ENCODE results near the gene ZBTB37. TPM values are rescaled to one million over a fixed set of nuclear protein-coding genes. Genes with fewer than 3 reads are reported as not detected.

The ZBTB37 gene
- total RNA-seq, 2 experiments from 2014 or later = 15.1 to 16.0 TPM

- Histone ChIP-seq H3K4me3 (ENCODE audit: low read length) (no peak overlapping the region), H3K27me3 (ENCODE audit: control insufficient read depth in 1 of 2, insufficient read depth in 2 of 2, low read length in 2 of 2) (no peaks in the 10 kb centered on the region), H3K27ac (ENCODE audit: low read depth in 1 of 2, low read length in 2 of 2) (no peak overlapping the region), H3K9me3 (ENCODE audit: control insufficient read depth in 1 of 2, insufficient read depth in 1 of 2, low read length in 2 of 2) (no peaks in the 10 kb centered on the region), H3K36me3 (ENCODE audit: insufficient read depth, low read length) (peaks cover 71% of the 10 kb centered on the region), H3K4me1 (ENCODE audit: insufficient read depth, low read length) (peaks cover 31% of the 10 kb centered on the region)
- Mint-ChIP-seq H3K27ac (no peak overlapping the region), H3K27me3 (no peaks in the 10 kb centered on the region), H3K4me3 (no peak overlapping the region), H3K9me3 (no peaks in the 10 kb centered on the region), H3K4me1 (ENCODE audit: low read depth) (peaks cover 43% of the 10 kb centered on the region), H3K36me3 (ENCODE audit: low read depth) (peaks cover 75% of the 10 kb centered on the region)
- TF ChIP-seq, protein P1, sequence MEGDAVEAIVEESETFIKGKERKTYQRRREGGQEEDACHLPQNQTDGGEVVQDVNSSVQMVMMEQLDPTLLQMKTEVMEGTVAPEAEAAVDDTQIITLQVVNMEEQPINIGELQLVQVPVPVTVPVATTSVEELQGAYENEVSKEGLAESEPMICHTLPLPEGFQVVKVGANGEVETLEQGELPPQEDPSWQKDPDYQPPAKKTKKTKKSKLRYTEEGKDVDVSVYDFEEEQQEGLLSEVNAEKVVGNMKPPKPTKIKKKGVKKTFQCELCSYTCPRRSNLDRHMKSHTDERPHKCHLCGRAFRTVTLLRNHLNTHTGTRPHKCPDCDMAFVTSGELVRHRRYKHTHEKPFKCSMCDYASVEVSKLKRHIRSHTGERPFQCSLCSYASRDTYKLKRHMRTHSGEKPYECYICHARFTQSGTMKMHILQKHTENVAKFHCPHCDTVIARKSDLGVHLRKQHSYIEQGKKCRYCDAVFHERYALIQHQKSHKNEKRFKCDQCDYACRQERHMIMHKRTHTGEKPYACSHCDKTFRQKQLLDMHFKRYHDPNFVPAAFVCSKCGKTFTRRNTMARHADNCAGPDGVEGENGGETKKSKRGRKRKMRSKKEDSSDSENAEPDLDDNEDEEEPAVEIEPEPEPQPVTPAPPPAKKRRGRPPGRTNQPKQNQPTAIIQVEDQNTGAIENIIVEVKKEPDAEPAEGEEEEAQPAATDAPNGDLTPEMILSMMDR (IDR thresholded peaks at IDR 0.05) = no peak
- CTCF ChIA-PET = no interaction called here
- intact Hi-C loops (cut with DNase I, micrococcal nuclease) = no loop called here
- POLR2A ChIA-PET = interaction anchor here (1.0 to 7.9 kb wide), 2 partner anchors 18 to 38 kb away, joined by 3 to 96 read pairs; partner anchors contain the start of genes CENPL and DARS2
- DNase-seq = no peak
- no peak for ATAC-seq (ENCODE audit: poor library complexity)
Observed at GRCh38 chr1:173862769-173863223, 5.4 kb upstream of the ZBTB37 start.

DNA sequence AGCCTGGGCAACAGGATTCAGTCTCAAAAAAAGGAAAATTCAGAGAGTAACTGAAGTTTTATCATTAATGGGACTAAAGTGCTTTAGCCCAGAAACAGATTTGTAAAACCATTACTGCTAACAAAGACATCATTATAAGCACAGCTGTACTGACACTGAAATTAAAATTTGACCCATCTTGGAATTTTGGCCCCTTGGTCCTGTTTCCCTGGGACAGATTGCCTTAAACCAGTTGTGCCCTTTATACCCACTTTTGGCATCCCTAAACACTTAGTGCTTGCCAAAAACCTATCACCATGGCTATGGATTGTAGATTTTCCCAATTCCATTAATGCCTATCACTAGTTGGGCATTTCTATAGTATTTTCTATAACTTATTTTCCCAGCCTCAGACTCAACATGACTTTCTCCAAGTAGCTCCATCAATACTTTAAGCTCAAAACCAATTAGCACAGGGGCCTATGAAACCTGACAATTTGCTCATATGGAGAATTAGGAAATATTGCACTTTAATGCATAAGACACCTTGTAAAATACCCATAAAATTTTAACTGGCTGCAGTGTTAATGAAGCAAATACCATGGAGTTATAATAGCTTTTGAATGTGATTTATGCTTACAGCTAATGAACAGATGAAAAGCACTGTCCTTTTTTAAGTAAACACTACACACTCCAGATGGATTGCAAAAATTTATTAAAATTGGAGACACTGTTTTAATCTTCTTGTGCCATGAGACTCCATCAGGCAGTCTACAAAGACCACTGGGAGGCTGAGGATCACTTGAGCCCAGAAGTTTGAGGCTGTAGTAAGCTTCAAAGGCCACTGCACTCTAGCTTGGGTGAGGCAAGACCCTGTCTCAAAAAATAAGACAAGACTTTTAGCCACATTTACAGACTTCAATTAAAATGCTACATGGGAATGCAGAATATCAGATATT lies 4.7 kb upstream of the ZBTB37 start:
- Histone ChIP-seq H3K36me3 (ENCODE audit: insufficient read depth, low read length) (peaks cover 64% of the 10 kb centered on the region), H3K4me3 (ENCODE audit: low read length) (no peak overlapping the region), H3K27me3 (ENCODE audit: control insufficient read depth in 1 of 2, insufficient read depth in 2 of 2, low read length in 2 of 2) (no peaks in the 10 kb centered on the region), H3K4me1 (ENCODE audit: insufficient read depth, low read length) (peaks cover 31% of the 10 kb centered on the region), H3K27ac (ENCODE audit: low read depth in 1 of 2, low read length in 2 of 2) (no peak overlapping the region), H3K9me3 (ENCODE audit: control insufficient read depth in 1 of 2, insufficient read depth in 1 of 2, low read length in 2 of 2) (no peaks in the 10 kb centered on the region)
- H3K4me3 Mint-ChIP-seq = peak overlapping the region; percentile 15
- peaks cover 74% of the 10 kb centered on the region for H3K36me3 Mint-ChIP-seq (ENCODE audit: low read depth)
- peak overlapping the region; percentile 95 for H3K27ac Mint-ChIP-seq
- ChIA-PET POLR2A (interaction anchor here (7.9 kb wide), 1 partner anchor 39 kb away, joined by 96 read pairs; the partner anchor contains the start of genes CENPL and DARS2), CTCF (interaction anchor here (1.4 kb wide), 1 partner anchor 39 kb away, joined by 5 read pairs; the partner anchor contains the start of genes CENPL and DARS2)
- H3K9me3 Mint-ChIP-seq = no peaks in the 10 kb centered on the region
- H3K4me1 Mint-ChIP-seq (ENCODE audit: low read depth) = peaks cover 47% of the 10 kb centered on the region
- TF ChIP-seq, protein P1 (IDR thresholded peaks at IDR 0.05) = no peak
- no peak for ATAC-seq (ENCODE audit: poor library complexity)
- H3K27me3 Mint-ChIP-seq = no peaks in the 10 kb centered on the region
- intact Hi-C loops (cut with DNase I, micrococcal nuclease) = no loop called here
- no peak for DNase-seq

DNA sequence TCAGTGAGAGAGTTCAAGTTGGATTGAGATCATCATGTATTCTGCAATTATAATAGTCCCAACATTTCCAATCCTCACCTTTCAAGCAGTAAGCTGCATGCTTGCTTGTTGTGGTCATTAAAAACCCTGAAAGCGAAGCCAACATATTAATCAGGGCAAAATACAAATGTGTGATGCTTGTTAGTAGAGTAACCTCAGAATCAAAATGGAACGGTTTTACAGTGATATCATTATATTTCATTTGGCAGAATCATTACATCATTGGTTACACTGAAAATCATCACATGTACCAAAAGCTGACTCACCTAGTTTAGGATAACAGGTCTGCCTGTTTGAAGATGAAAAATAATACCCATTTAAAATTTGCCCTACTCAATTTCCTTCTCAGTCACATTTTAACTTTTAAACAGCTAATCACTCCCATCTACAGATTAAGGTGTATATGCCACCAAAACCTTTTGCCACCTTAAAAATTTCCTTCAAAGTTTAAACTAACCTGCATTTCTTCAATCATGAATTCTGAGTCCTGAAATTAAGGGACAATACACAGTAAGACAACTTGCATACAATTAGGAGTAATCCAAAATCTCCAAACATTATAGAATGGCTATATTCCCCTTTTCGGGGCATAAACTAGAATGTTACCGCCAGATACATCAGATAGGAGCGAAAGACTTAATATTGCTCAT lies 3.9 kb upstream of the ZBTB37 start:
- no peak for ATAC-seq (ENCODE audit: poor library complexity)
- POLR2A ChIA-PET = interaction anchor here (0.9 to 7.9 kb wide), 3 partner anchors 20 to 388 kb away, joined by 3 to 96 read pairs (median 4); partner anchors contain the start of genes CENPL and DARS2
- peak overlapping the region; percentile 93 for H3K4me3 Mint-ChIP-seq
- peaks cover 55% of the 10 kb centered on the region for H3K4me1 Mint-ChIP-seq (ENCODE audit: low read depth)
- intact Hi-C loops (cut with DNase I, micrococcal nuclease) = no loop called here
- Histone ChIP-seq H3K27ac (ENCODE audit: low read depth in 1 of 2, low read length in 2 of 2) (peak overlapping the region; percentile 27 to 40), H3K4me1 (ENCODE audit: insufficient read depth, low read length) (peaks cover 38% of the 10 kb centered on the region), H3K27me3 (ENCODE audit: control insufficient read depth in 1 of 2, insufficient read depth in 2 of 2, low read length in 2 of 2) (no peaks in the 10 kb centered on the region), H3K36me3 (ENCODE audit: insufficient read depth, low read length) (peaks cover 59% of the 10 kb centered on the region), H3K9me3 (ENCODE audit: control insufficient read depth in 1 of 2, insufficient read depth in 1 of 2, low read length in 2 of 2) (no peaks in the 10 kb centered on the region), H3K4me3 (ENCODE audit: low read length) (no peak overlapping the region)
- peak in 1 of 14 experiments; percentile 33 for DNase-seq
- peaks cover 81% of the 10 kb centered on the region for H3K36me3 Mint-ChIP-seq (ENCODE audit: low read depth)
- CTCF ChIA-PET = interaction anchor here (0.8 to 1.4 kb wide), 2 partner anchors 36 to 40 kb away, joined by 3 to 5 read pairs; partner anchors contain the start of genes CENPL and DARS2
- TF ChIP-seq, protein P1 (IDR thresholded peaks at IDR 0.05) = no peak
- peak overlapping the region; percentile 95 for H3K27ac Mint-ChIP-seq
- H3K9me3 Mint-ChIP-seq = no peaks in the 10 kb centered on the region
- no peaks in the 10 kb centered on the region for H3K27me3 Mint-ChIP-seq
